Coronary artery (tissue), 2 donors: Measurements from ENCODE around the gene AP3D1.

Source experiments
- DNase-seq: peaks from one replicate; pipeline ENCODE4 v3.0.0-alpha.2; 2017; ENCODE audit warnings: low spot score
- H3K27ac ChIP-seq, 2 donors: fragments of 200-600 bp; sonication (generic); one replicate each; pipeline ENCODE4 v1.5.1; 2016 to 2019
- H3K4me3 ChIP-seq: fragments of 200-600 bp; sonication (generic); 2 replicates; pipeline ENCODE4 v1.5.1; 2016; ENCODE audit warnings: mild to moderate bottlenecking, moderate library complexity
- CTCF ChIP-seq: fragments of 200-600 bp; sonication (generic); IDR thresholded peaks from one replicate; pipeline ENCODE4 v1.5.1; 2019; ENCODE audit warnings: antibody characterized with exemption

Gene AP3D1

DNA sequence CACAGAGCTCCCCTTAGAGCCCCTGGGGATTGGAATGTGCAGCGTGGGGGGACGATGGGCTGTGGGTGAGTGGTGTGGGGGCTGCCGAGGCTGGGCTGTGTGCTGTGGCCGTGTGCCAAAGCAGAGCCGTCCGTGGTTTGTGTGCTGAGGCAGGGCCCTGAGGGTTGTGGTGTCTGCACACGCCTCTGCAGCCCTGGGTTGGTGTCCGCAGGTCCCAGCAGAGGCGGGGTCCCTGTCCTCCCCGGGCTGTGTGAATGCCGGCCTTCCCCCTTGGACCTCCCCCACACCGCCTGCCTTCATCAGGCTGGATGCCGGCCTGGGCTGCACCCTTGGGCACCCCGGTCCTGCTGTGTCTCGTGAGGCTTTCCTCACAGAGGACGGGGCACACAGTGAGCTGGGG, 38.5 kb upstream of the AP3D1 start:
- Histone ChIP-seq H3K4me3 (no peak overlapping the region), H3K27ac (no peak overlapping the region)
- no peak for TF ChIP-seq CTCF
- DNase-seq: no peak

DNA sequence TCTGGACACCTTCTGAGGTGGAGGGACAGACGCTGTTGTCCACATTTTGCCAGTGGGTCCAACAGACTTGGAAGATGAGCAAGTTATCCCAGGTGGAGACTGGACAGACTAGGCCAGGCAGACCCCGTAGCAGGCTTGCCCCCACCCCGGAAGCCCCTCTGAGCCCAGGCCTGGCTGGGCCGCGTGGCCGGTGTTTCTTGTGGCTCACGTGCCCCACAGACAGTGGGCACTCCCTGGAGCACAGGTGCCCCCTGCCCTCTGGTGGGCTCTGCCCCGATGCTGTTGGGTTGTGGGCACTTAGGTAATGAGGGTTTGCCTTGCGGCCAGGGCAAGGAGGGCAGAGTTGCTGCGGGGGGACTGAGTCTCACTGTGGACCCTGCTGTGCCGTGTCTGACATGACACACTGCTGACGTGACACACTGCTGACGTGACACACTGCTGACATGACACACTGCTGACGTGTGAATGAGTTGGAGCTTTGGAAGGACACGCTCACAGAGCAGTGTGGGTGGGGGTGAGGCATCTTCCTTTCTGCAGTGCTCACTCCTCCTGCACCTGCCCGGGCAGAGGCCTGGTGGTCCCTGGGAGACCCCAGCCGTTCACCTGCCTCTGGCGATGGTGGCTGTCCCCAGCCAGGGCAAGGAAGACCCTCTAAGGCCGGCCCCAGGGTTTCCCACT, 37.5 kb upstream of the AP3D1 start:
- no peak for DNase-seq
- no peak overlapping the region for H3K4me3 ChIP-seq
- H3K27ac ChIP-seq: peak overlapping the region in 1 of 2 donors; percentile 38
- no peak for TF ChIP-seq CTCF

DNA sequence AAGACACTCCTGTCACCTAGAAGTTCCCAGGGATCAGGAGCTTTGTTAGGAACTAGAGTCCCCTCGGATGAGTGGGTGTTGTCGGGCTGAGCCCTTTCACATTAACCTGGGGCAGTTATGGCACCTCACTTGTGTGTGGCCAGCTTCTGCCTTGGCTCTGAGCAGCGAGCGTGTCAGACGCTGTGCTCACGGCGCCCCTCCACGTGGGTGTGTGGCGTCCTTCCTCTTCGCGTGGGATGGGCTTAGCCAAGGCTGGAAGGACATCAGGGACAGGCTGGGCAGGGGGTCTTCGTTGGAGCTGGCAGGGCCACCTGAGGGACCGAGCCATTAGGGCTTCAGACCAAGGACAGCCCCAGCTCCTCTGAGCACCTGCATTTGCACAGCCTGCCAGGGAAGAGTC, 35.8 kb upstream of the AP3D1 start:
- DNase-seq: no peak
- Histone ChIP-seq H3K27ac (peak overlapping the region; percentile 87 to 93), H3K4me3 (no peak overlapping the region)
- no peak for TF ChIP-seq CTCF

- peak overlapping the region; percentile 87 to 93 for H3K27ac ChIP-seq
- TF ChIP-seq CTCF: no peak
- peak overlapping the region; percentile 51 for H3K4me3 ChIP-seq
- peak; percentile 93 for DNase-seq
Measured at GRCh38 chr19:2186071-2186846, 34.9 kb upstream of the AP3D1 start.

DNA sequence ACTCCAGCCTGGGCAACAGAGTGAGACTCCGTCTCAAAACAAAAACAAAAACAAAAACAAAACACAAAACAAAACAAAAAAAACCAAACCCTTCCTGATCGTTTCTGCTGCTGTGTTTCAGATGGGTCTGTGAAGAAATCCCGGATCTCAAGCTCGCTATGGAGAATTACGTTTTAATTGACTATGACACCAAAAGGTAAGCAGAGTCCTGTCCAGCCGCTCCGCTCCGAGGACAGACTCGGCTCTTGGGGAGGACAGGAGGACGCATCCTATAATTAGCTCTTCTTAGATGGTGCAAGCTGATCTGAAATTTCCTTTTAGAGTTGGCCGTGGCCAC, 34.3 kb upstream of the AP3D1 start:
- Histone ChIP-seq H3K4me3 (peak overlapping the region; percentile 51), H3K27ac (peak overlapping the region; percentile 87 to 93)
- DNase-seq: no peak
- TF ChIP-seq CTCF: no peak

DNA sequence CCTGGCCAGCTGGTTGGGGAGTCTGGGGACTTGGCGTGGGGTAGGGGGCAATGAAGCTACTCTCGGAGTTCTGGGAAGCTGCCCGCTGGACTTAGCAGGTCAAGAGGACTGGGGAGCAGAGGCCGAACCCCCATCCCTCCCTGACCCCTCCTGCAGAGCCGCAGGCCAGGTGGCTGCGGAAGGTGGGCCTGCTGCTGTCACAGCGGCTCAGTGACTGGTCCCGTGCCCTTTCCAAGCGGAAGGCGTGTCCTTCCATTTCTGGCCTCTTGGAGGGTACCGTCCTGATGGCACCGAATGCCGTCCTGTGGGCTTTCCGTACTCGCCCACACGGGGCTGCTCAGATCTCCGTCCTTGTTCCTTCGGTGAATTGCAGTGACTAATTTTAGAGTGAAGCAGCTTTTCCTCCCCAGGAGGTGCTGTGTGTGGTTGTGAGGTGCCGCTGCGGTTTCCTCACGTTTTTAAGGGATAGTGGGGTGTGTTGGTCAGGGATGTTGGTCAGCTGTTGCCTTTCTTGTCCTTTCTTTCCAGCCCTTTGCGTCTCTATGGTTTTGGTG, 33.1 kb upstream of the AP3D1 start:
- TF ChIP-seq CTCF: no peak
- H3K27ac ChIP-seq: no peak overlapping the region
- no peak for DNase-seq
- H3K4me3 ChIP-seq: no peak overlapping the region

DNA sequence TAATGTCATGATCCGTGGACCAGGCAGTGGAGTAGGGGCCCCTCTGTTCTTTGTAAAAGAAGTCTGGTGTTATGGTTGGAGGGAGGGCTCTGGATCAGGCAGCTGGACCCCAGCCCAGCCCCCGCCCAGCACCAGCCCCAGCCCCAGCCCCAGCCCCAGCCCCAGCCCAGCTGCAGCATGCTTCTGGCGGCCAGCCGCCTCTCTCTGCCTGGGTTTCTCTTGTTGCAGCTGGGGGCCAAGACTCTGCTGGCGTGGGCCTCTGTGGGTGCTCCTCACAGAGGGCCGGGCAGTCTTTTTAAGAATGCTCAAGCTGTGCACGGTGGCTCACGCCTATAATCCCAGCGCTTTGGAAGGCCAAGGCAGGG, 30.2 kb upstream of the AP3D1 start:
- Histone ChIP-seq H3K4me3 (no peak overlapping the region), H3K27ac (no peak overlapping the region)
- TF ChIP-seq CTCF: no peak
- DNase-seq: no peak
